Cardiac fibroblast (primary cell): ENCODE data around the gene KRTAP9-3.
"Not testable (repeated sequence)": the region's sequence is repeated elsewhere in the genome, so short reads cannot be mapped to it uniquely, and the experiment has no call there.

ENCODE experiments used
- DNase-seq, 2 donors: peaks; one replicate each; pipeline versions ENCODE4 v3.0.0 to v3.0.0-alpha.2; 2010; ENCODE audit warnings: low read depth in 2 of 2
- H3K4me3 ChIP-seq, 2 donors: replicated peaks in 1 of 2; 1 replicate in 1 of 2; 2 replicates in 1 of 2; pipeline ENCODE4 v1.5.1; 2011; ENCODE audit warnings: low read depth in 2 of 2, low read length in 2 of 2, mild to moderate bottlenecking in 2 of 2, moderate library complexity in 1 of 2
- TF ChIP-seq, protein P1 (sequence below): IDR thresholded peaks from one replicate; pipeline ENCODE4 v1.5.1; 2011; ENCODE audit warnings: low read depth, mild to moderate bottlenecking, low read length, inconsistent platforms

The KRTAP9-3 gene

DNA sequence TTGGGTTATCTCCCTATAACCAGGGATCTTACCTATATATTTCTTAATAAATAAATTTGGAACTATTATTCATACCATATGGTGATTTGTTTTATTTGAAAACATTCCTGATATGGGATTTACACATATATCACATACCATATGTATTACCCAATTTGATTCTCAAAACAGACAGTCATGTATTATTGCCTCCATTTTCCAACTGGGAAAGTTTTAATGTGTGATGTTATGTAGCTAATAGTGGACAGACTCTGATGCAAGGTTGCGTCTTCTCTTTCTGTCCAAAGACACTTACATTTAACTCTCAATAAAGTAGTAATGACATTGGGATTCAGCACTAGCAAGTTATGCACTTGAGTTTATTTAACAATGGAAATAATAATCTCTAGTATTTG lies 24.0 kb downstream of the KRTAP9-3 start:
- TF ChIP-seq, protein P1, sequence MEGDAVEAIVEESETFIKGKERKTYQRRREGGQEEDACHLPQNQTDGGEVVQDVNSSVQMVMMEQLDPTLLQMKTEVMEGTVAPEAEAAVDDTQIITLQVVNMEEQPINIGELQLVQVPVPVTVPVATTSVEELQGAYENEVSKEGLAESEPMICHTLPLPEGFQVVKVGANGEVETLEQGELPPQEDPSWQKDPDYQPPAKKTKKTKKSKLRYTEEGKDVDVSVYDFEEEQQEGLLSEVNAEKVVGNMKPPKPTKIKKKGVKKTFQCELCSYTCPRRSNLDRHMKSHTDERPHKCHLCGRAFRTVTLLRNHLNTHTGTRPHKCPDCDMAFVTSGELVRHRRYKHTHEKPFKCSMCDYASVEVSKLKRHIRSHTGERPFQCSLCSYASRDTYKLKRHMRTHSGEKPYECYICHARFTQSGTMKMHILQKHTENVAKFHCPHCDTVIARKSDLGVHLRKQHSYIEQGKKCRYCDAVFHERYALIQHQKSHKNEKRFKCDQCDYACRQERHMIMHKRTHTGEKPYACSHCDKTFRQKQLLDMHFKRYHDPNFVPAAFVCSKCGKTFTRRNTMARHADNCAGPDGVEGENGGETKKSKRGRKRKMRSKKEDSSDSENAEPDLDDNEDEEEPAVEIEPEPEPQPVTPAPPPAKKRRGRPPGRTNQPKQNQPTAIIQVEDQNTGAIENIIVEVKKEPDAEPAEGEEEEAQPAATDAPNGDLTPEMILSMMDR = no peak
- H3K4me3 ChIP-seq = no peak overlapping the region
- no peak for DNase-seq

DNA sequence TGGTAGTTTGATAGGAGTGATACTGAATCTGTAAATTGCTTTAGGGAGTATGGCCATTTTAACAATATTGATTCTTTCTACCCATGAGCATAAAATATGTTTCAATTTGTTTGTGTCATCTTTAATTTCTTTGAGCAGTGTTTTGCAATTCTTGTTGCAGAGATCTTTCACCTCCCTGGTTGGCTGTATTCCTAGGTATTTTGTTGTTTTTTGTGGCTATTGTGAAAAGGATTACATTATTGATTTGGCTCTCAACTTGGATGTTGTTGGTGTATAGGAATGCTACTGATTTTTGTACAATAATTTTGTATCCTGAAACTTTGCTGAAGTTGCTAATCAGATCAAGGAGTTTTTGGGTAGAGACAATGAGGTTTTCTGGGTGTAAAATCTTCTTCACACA lies 26.2 kb downstream of the KRTAP9-3 start:
- H3K4me3 ChIP-seq = no peak overlapping the region
- TF ChIP-seq, protein P1 = no peak
- DNase-seq = no peak

DNA sequence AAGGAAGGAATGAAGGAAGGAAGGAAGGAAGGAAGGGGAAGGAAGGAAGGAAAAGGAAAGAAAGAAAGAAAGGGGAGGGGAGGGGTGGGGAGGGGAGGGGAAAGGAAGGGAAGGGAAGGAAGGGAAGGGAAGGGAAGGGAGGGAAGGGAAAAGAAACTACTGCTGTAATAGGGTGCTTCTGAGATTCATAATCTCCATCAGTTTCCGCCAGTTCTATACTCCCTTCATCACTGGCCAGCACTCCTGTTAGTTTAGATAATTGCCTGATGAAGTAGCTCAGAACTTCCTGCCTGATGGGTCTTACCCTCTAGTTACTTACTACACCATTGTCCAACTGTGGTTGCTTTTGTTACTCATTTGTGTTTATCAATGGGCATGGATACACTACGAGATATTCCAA lies 31.0 kb downstream of the KRTAP9-3 start:
- no peak for DNase-seq
- TF ChIP-seq, protein P1 = no peak
- no peak overlapping the region for H3K4me3 ChIP-seq

DNA sequence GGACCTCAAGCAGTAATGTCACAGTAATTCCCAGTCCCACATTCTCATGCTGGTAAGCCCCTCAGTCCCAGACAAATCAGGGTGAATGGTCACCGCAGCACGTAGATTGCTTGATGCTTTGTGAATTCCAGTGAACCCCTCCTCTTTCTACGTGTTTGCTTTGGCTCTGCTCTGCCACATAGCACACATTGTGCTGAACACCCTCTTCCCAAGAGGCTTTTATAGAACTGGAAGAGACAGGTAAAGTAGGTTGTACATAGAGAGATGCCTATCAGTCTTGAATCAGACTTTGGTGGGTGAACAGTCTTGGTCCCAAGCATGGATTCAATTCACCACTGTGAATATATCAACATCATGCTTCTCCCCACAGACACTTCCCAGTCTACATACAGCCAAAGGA lies 32.4 kb downstream of the KRTAP9-3 start:
- DNase-seq = no peak
- H3K4me3 ChIP-seq = no peak overlapping the region
- TF ChIP-seq, protein P1 = no peak

DNA sequence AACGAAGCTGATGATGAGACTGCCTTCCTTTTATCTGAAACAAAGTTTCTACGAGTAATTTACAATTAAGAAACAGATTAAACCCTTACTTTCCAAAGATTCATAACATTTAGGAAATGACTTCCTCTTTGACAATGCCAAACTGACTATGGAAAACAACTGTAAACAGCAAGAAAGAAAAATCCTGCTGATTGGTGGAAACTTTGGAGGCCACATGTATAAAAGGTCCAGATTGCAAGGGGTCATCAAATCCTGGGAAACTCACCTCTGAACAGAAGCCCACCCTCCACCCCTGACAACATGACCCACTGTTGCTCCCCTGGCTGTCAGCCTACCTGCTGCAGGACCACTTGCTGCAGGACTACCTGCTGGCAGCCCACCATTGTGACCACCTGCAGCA lies 32.8 kb downstream of the KRTAP9-3 start, which contains the start of gene KRTAP9-6:
Gene KRTAP9-6 (plus strand): TSS at position 301 of the 400 bp plus-strand sequence. CDS start 0 bp downstream, at position 301.
- TF ChIP-seq, protein P1 = no peak
- DNase-seq = no peak
- H3K4me3 ChIP-seq = no peak within 1 kb of the TSS

DNA sequence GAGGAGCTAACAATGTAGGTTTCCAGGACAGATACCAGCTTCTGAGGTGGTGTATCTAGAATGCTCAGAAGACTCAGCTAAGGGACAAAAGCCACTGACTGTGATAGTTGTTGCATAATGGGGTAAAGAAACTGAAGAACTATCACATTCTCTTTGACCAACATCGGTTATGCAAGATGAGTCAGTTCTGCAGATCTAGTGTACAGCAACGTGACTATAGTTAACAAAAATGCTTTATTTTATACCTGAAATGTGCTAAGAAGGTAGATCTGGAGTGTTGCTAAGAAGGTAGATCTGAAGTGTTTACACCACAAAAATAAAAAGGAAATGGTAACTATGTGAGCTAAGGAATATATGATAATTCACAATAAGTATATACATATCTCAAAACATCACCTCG lies 35.5 kb downstream of the KRTAP9-3 start:
- no peak overlapping the region for H3K4me3 ChIP-seq
- TF ChIP-seq, protein P1 = no peak
- DNase-seq = no peak

DNA sequence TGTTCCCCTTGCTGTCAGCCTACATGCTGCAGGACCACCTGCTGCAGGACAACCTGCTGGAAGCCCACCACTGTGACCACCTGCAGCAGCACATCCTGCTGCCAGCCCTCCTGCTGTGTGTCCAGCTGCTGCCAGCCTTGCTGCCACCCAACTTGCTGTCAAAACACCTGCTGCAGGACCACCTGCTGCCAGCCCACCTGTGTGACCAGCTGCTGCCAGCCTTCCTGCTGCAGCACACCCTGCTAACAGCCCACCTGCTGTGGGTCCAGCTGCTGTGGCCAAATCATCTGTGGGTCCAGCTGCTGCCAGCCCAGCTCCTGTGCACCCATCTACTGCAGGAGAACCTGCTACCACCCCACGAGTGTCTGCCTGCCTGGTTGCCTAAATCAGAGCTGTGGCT lies 39.1 kb downstream of the KRTAP9-3 start:
- H3K4me3 ChIP-seq, DNase-seq: not testable (repeated sequence)
